Fibroblast of villous mesenchyme (primary cell): ENCODE results near the gene ATP1B3. TPM values are rescaled to one million over a fixed set of nuclear protein-coding genes. Genes with fewer than 3 reads are reported as not detected.

Experiments
- DNase-seq: peaks from one replicate; pipeline ENCODE4 v3.0.0-alpha.2; 2010; ENCODE audit warnings: low read depth
- H3K4me3 ChIP-seq: 2 replicates; pipeline ENCODE4 v1.5.1; 2011; ENCODE audit warnings: low read depth, mild to moderate bottlenecking, low read length
- CTCF ChIP-seq: IDR thresholded peaks from 2 replicates; pipeline ENCODE4 v1.5.1; 2012; ENCODE audit warnings: low read depth, mild to moderate bottlenecking, low read length; ENCODE audit not compliant: insufficient read depth
- total RNA-seq: library from RNA; depleted of rRNA; stranded (reverse); fragments of >200 nt; gene quantifications from 2 replicates; pipeline ENCODE4 v1.2.3, GENCODE V29; 2012

Gene ATP1B3
- total RNA-seq, 1 donor: 82.5 TPM

GRCh38 chr3:141949399-141949798 is 73.0 kb downstream of the ATP1B3 start:
- no peak for TF ChIP-seq CTCF
- no peak for DNase-seq
- H3K4me3 ChIP-seq: no peak overlapping the region

GRCh38 chr3:141949972-141950371 is 73.5 kb downstream of the ATP1B3 start:
- no peak for DNase-seq
- TF ChIP-seq CTCF: no peak
- H3K4me3 ChIP-seq: no peak overlapping the region

GRCh38 chr3:141950572-141951493 is 74.4 kb downstream of the ATP1B3 start:
- no peak for TF ChIP-seq CTCF
- no peak overlapping the region for H3K4me3 ChIP-seq
- DNase-seq: no peak

- DNase-seq: no peak
- H3K4me3 ChIP-seq: no peak overlapping the region
- TF ChIP-seq CTCF: no peak
These were observed 76.2 kb downstream of the ATP1B3 start for GRCh38 chr3:141952611-141953010.

- no peak overlapping the region for H3K4me3 ChIP-seq
- DNase-seq: peak; percentile 59
- no peak for TF ChIP-seq CTCF
These were observed 78.7 kb downstream of the ATP1B3 start for GRCh38 chr3:141955175-141955574.

- DNase-seq: peak; percentile 75
- H3K4me3 ChIP-seq: no peak overlapping the region
- TF ChIP-seq CTCF: no peak
These were observed 83.4 kb downstream of the ATP1B3 start for GRCh38 chr3:141959589-141960554.
